Subcutaneous adipose tissue (tissue), 4 donors: ENCODE results near the gene PLPP1. TPM values are rescaled to one million over a fixed set of nuclear protein-coding genes. Genes with fewer than 3 reads are reported as not detected.

ENCODE experiments used
- total RNA-seq, 4 donors: library from RNA; depleted of rRNA; stranded (reverse); fragments of >200 nt; gene quantifications; one replicate each; pipeline ENCODE4 v1.1.0, GENCODE V29; 2016
- TF ChIP-seq, protein P1 (sequence below): fragments of 450-650 bp; IDR thresholded peaks from one replicate; pipeline ENCODE4 v1.5.1; 2016; ENCODE audit warnings: low read depth, mild to moderate bottlenecking, control low read depth, antibody characterized with exemption, moderate library complexity

Gene PLPP1
- total RNA-seq, 4 donors from 2014 or later = 214 to 413 (median 287) TPM

DNA sequence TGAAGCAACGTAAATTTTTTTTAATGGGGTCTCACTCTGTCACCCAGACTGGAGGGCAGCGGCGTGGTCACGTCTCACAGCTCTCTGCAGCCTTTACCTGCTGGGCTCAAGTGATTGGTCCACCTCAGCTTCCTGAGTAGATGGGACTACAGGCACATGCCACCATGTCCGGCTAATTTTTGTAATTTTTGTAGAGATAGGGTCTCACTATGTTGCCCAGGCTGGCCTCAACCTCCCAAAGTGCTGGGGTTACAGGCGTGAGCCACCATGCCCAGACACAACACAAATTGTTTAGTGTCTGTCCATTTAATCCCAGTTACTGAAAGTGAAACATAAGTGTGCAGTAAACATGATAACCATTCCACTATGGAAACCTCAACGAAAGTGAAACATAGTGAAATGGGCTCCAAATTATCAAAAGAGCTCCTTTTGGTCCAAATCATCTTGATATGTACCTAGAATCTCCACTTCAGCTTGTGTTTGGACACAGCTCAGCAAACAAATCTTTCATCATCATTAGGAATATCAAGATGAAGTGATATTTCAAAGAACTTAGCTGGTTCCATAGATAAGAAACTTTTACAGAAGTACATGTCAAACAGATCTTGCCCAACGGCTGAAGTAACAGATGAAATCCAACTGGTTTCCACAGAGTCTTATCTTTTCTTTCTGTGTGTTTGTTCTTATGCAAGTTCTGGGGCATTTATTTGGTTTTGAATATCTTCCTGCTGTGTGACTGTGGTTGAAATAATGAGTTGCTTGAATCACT lies 41.2 kb upstream of the PLPP1 start:
- TF ChIP-seq, protein P1, sequence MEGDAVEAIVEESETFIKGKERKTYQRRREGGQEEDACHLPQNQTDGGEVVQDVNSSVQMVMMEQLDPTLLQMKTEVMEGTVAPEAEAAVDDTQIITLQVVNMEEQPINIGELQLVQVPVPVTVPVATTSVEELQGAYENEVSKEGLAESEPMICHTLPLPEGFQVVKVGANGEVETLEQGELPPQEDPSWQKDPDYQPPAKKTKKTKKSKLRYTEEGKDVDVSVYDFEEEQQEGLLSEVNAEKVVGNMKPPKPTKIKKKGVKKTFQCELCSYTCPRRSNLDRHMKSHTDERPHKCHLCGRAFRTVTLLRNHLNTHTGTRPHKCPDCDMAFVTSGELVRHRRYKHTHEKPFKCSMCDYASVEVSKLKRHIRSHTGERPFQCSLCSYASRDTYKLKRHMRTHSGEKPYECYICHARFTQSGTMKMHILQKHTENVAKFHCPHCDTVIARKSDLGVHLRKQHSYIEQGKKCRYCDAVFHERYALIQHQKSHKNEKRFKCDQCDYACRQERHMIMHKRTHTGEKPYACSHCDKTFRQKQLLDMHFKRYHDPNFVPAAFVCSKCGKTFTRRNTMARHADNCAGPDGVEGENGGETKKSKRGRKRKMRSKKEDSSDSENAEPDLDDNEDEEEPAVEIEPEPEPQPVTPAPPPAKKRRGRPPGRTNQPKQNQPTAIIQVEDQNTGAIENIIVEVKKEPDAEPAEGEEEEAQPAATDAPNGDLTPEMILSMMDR = no peak

DNA sequence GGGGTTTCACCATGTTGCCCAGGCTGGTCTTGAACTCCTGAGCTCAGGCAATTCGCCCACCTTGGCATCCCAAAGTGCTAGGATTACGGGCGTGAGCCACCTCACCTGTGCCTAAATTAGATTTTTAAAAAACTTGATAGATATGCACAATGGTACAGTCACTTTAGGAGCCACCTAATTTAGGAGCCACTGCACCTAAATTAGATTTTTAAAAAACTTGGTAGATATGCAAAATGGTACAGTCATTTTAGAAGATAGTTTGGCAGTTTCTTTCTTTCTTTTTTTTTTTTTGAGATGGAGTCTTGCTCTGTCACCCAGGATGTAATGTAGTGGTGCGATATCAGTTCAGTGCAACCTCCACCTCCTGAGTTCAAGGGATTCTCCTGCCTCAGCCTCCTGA lies 37.8 kb upstream of the PLPP1 start:
- TF ChIP-seq, protein P1 = no peak

DNA sequence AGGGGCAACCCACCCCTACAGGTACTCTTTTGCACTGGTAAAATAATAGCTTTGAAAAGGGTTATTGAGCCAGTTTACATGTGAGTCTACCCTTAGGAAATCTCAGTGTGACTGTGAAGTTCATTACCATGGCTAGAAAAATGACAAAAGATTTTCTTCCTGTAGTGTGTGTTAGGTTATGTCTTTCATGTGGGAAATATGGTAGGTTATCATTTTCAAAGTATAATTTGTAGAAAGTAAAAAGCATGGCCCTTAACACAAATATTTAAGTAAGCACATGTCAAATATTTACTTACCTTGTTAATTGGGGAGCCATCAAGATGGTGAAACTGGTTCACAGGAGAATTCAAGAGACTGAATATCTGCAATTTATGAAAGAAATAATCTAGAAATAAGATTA lies 37.3 kb upstream of the PLPP1 start:
- TF ChIP-seq, protein P1 = no peak

DNA sequence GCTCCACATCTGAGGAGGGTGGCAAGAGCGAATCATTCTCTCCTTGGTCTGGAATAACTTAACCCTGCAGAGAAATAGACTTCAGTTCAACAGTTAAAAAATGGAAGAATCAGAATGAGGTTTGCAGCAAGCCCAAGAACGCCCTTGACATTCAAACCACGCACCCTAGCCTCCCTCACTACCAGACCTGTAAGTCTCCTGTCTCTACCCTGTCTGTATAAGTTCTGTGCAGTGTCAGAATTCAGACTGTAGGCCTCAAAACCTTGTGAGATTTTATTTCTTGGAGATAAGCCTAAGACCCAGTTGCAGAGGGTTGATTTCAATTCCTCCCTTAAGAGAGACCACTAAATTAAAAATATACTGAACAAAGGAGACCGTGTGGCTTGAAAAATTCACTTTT lies 35.8 kb upstream of the PLPP1 start:
- TF ChIP-seq, protein P1 = no peak

DNA sequence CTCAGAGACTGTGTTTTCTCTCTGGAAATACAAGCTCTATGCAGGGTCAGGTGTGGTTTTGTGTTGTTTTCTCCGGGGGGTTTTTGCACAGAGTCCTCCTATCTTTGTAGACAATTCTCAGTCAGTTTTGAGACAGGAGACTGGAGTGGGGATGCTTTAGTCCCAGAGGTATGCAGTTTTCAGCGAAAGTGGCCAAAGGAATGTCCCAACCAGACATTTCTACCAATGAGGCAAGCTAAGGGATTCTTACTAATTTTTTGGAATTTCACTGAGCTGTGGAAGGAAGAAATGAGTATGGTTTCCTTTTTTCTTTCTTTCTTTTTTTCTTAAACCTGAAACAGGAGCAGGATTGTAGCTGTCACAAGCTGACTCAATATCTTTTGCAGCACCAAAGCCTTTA lies 35.3 kb upstream of the PLPP1 start:
- TF ChIP-seq, protein P1 = no peak

DNA sequence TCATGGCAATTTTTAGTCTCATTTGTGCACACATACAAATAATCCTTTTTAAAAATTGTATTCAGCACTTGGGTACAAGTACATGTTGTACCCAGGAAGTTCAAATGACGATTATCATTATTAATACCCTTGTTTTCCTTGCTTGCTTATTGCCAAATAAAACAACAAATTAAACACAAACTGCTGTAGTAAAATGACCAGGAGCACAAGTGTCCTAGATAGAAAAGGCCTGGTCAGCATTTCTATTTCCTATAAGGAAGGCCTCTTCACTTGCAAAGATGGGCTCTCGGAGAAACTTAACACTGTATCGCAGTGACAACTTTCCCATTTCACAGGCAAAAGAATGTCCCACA lies 34.7 kb upstream of the PLPP1 start:
- TF ChIP-seq, protein P1 = no peak

DNA sequence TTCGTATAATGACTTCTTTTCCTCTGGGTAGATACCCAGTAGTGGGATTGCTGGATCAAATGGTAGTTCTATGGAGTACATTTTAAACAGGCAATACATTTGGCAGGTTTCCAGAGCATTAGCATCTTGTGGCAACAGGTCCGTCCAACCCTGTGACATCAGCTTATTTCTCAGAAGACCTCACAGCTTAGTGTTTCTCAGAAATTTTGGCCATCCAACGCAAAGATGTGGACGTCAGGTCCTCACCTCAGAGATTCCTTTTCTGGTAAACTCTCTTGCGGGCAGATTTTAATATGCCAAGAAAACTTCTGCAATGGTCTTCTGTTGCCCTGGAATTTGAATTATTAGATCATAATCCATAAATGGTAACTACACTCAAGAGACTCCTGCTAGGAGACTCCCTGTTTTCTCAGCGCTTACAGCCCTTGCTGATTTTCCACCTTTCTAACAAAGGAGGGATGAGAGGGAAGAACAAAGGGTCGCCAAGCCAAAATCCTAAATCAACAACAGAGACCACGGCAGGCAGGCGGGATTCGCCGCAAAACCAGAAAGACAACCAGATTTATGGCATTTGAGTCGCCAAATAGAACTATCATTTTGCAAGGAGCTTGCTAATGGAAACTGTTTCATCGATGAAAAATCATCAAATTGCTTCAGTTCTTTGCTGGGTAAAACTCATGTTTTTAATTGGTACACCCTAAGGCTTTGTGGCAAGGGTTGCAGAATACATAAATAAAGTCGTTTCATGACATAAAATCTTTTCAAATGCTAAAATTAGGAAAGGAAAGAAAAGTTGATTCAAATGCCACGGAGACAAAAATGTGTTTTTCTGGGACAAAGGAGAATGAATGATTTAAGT lies 34.1 kb upstream of the PLPP1 start:
- TF ChIP-seq, protein P1 = no peak
